ENCODE results near the gene SH2D1B.

The SH2D1B gene

GRCh38 chr1:162397943-162398560, 13.9 kb downstream of the SH2D1B start:
- DNase-seq, result no peak

GRCh38 chr1:162397039-162397448, 14.9 kb downstream of the SH2D1B start:
- DNase-seq, result no peak

- no peak for DNase-seq
Observed at GRCh38 chr1:162396201-162396906, 15.6 kb downstream of the SH2D1B start.

GRCh38 chr1:162391790-162392563, 20.0 kb downstream of the SH2D1B start:
- peak; percentile 66 for DNase-seq

GRCh38 chr1:162390396-162391185, 21.3 kb downstream of the SH2D1B start:
- DNase-seq, result no peak

- no peak for DNase-seq
Observed at GRCh38 chr1:162389971-162390370, 22.0 kb downstream of the SH2D1B start.

- peak; percentile 22 for DNase-seq
Observed at GRCh38 chr1:162389021-162389818, 22.7 kb downstream of the SH2D1B start.

- no peak for DNase-seq
Observed at GRCh38 chr1:162388615-162389014, 23.3 kb downstream of the SH2D1B start.

- DNase-seq, result no peak
Observed at GRCh38 chr1:162388083-162388594, 23.8 kb downstream of the SH2D1B start.

- no peak for DNase-seq
Observed at GRCh38 chr1:162387226-162388082, 24.5 kb downstream of the SH2D1B start.

- DNase-seq, result no peak
Observed at GRCh38 chr1:162386292-162387225, 25.4 kb downstream of the SH2D1B start.

GRCh38 chr1:162385702-162386101, 26.2 kb downstream of the SH2D1B start:
- no peak for DNase-seq

- no peak for DNase-seq
Observed at GRCh38 chr1:162385280-162385623, 26.7 kb downstream of the SH2D1B start.

- DNase-seq, result no peak
Observed at GRCh38 chr1:162384601-162385279, 27.2 kb downstream of the SH2D1B start.

GRCh38 chr1:162384116-162384515, 27.8 kb downstream of the SH2D1B start:
- DNase-seq, result no peak

GRCh38 chr1:162383516-162383915, 28.4 kb downstream of the SH2D1B start:
- DNase-seq, result no peak

- no peak for DNase-seq
Observed at GRCh38 chr1:162383091-162383490, 28.8 kb downstream of the SH2D1B start.

GRCh38 chr1:162381941-162382750, 29.8 kb downstream of the SH2D1B start:
- DNase-seq, result no peak

All from NCI-H524 treated with DMSO at 0.1 percent for 48 hours (cell line).